Ovary (tissue), 9 donors: ENCODE data around the gene ACY1. TPM values are rescaled to one million over a fixed set of nuclear protein-coding genes. Genes with fewer than 3 reads are reported as not detected.

ENCODE experiments used
- DNase-seq, 5 donors: peaks; one replicate each; pipeline ENCODE4 v3.0.0-alpha.2; 2019 to 2020
- H3K27ac ChIP-seq, 2 donors: fragments of 200-600 bp; one replicate each; pipeline versions ENCODE4 v1.5.1 to v1.8.0; 2019 to 2022
- H3K27me3 ChIP-seq: fragments of 200-600 bp; one replicate; pipeline ENCODE4 v1.8.0; 2022
- H3K36me3 ChIP-seq: fragments of 200-600 bp; sonication (generic); one replicate; pipeline ENCODE4 v1.5.1; 2019
- H3K4me1 ChIP-seq: one replicate; pipeline ENCODE4 v1.8.1; 2013; ENCODE audit warnings: mild to moderate bottlenecking, moderate library complexity; ENCODE audit not compliant: insufficient read depth
- H3K4me3 ChIP-seq: fragments of 200-600 bp; sonication (generic); one replicate; pipeline ENCODE4 v1.5.1; 2017
- H3K9me3 ChIP-seq, 2 donors: fragments of 200-600 bp in 1 of 2; sonication (generic) in 1 of 2; one replicate each; pipeline versions ENCODE4 v1.5.1 to v1.8.1; 2013 to 2019; ENCODE audit warnings: mild to moderate bottlenecking in 1 of 2, moderate library complexity in 1 of 2
- CTCF ChIP-seq, 3 donors: fragments of 450-650 bp in 2 of 3; fragments of 200-600 bp in 1 of 3; IDR thresholded peaks; one replicate each; pipeline versions ENCODE4 v1.5.1 to v1.8.0; 2016 to 2022; ENCODE audit warnings: antibody characterized with exemption in 3 of 3, mild to moderate bottlenecking in 1 of 3
- EP300 ChIP-seq: sonication (generic); formaldehyde crosslinking; IDR thresholded peaks from one replicate; pipeline ENCODE4 v1.6.1; 2017; ENCODE audit warnings: antibody characterized with exemption
- POLR2A ChIP-seq: fragments of 450-650 bp; IDR thresholded peaks from one replicate; pipeline ENCODE4 v1.6.1; 2017; ENCODE audit warnings: antibody characterized with exemption, mild to moderate bottlenecking, moderate library complexity
- WGBS, 3 donors: extraction: QIAGEN DNeasy Blood & Tissue Kit in 1 of 3; methylation state at CpG; one replicate each; pipeline versions ENCODE4 v1.1.5 to v1.1.7; 2013 to 2017; 5-methylcytosine and 5-hydroxymethylcytosine counted together
- intact Hi-C, 4 donors: fragments of 100-400 bp; cut with DNase I; formaldehyde crosslinking; loops; one replicate each; pipeline versions ENCODE4 v1.11.0 to v1.15.1; 2022 to 2023
- polyA plus RNA-seq, 2 donors: library from polyadenylated mRNA; stranded (reverse); fragments of 200-250 nt in 1 of 2; fragments of 350-450 nt in 1 of 2; fragmentation: Illumina TruSeq in 1 of 2; extraction: RNeasy Lipid Tissue Mini Kit (QIAGEN cat#74804) in 1 of 2; gene quantifications; one replicate each; pipeline ENCODE4 v1.2.3, GENCODE V29; 2013 to 2014
- total RNA-seq, 7 donors: library from RNA; depleted of rRNA in 2 of 7; stranded (reverse); fragments of >200 nt in 2 of 7; fragmentation: NEBNext Ultra II Directional in 3 of 7; extraction: Animal tissue kit (Norgen Biotek cat#: 25700) in 3 of 7; gene quantifications; one replicate each; pipeline versions ENCODE4 v1.1.0 to v1.2.4, GENCODE V29; 2016 to 2023
- donor health status: DM: no; HTN: no; CAD: no; lungs with moderate emphysema.
- donor health status: DM: no; HTN: no; CAD: no.
- donor health status: Bipolar disorder and iron deficiency.
- donor health status: DM: yes; HTN: yes; CAD: no.
- donor health status: DM: no; HTN: no; CAD: no.
- donor health status: DM: yes; HTN: yes; CAD: no.

The ACY1 gene
- total and polyA plus RNA-seq, 9 donors: 8.4 to 27.4 (median 14.7) TPM

- H3K36me3 ChIP-seq: no peaks in the 10 kb centered on the region
- H3K27me3 ChIP-seq: no peaks in the 10 kb centered on the region
- 55 to 69% (median 55%) methylated on average over 2 of the region's 2 CpGs for WGBS, 3 donors
- intact Hi-C loops: no loop called here
- no peak overlapping the region for H3K4me3 ChIP-seq
- no peak overlapping the region for H3K27ac ChIP-seq
- H3K9me3 ChIP-seq: no peaks in the 10 kb centered on the region
- peaks cover 6% of the 10 kb centered on the region for H3K4me1 ChIP-seq
- TF ChIP-seq POLR2A (no peak), CTCF (IDR thresholded peaks at IDR 0.05) (no peak)
- no peak for DNase-seq
Measured at GRCh38 chr3:51994530-51994929, 11.2 kb downstream of the ACY1 start.

GRCh38 chr3:51995346-51996163 lies 12.2 kb downstream of the ACY1 start, which contains the start of gene RPL29:
Gene RPL29 (minus strand): TSS chr3:51995895. CDS start chr3:51995461, 434 bp downstream.
- H3K4me3 ChIP-seq: peak within 1 kb of the TSS; percentile 60
- H3K4me1 ChIP-seq: peaks cover 6% of the 10 kb centered on the region
- intact Hi-C loops: loop anchor here in 2 of 4 donors (2.0 kb wide), 2 partner anchors 61 to 149 kb away; partner anchors contain the start of gene DUSP7 (in 1 of the 2)
- WGBS, 3 donors: 0% methylated on average over 38 to 40 of the region's 40 CpGs
- no peaks in the 10 kb centered on the region for H3K36me3 ChIP-seq
- no peaks in the 10 kb centered on the region for H3K9me3 ChIP-seq
- DNase-seq: peak; percentile 88 to 94 (median 94)
- H3K27ac ChIP-seq: peak within 1 kb of the TSS; percentile 71 to 74
- H3K27me3 ChIP-seq: no peaks in the 10 kb centered on the region
- TF ChIP-seq POLR2A (peak; percentile 76), EP300 (no peak), CTCF (IDR thresholded peaks at IDR 0.05) (peak; percentile 20 to 42 (median 29))

- H3K9me3 ChIP-seq: no peaks in the 10 kb centered on the region
- 56 to 64% (median 59%) methylated on average over 2 of the region's 2 CpGs for WGBS, 3 donors
- no peak overlapping the region for H3K27ac ChIP-seq
- TF ChIP-seq POLR2A (no peak), EP300 (no peak), CTCF (IDR thresholded peaks at IDR 0.05) (no peak)
- peaks cover 6% of the 10 kb centered on the region for H3K4me1 ChIP-seq
- DNase-seq: no peak
- no peak overlapping the region for H3K4me3 ChIP-seq
- no peaks in the 10 kb centered on the region for H3K27me3 ChIP-seq
- intact Hi-C loops: loop anchor here in 2 of 4 donors (2.0 kb wide), 2 partner anchors 60 to 148 kb away; partner anchors contain the start of gene DUSP7 (in 1 of the 2)
- no peaks in the 10 kb centered on the region for H3K36me3 ChIP-seq
Measured at GRCh38 chr3:51997172-51997571, 13.8 kb downstream of the ACY1 start.

GRCh38 chr3:51997935-51998596 lies 14.7 kb downstream of the ACY1 start:
- intact Hi-C loops: loop anchor here in 2 of 4 donors (2.0 kb wide), 2 partner anchors 59 to 147 kb away; partner anchors contain the start of gene DUSP7 (in 1 of the 2)
- no peaks in the 10 kb centered on the region for H3K27me3 ChIP-seq
- WGBS, 3 donors: 42 to 44% (median 42%) methylated on average over 7 of the region's 7 CpGs

More at GRCh38 chr3:51997935-51998596, 14.7 kb downstream of the ACY1 start:
- H3K4me1 ChIP-seq: peaks cover 6% of the 10 kb centered on the region
- no peak overlapping the region for H3K27ac ChIP-seq
- no peak overlapping the region for H3K4me3 ChIP-seq
- H3K36me3 ChIP-seq: no peaks in the 10 kb centered on the region
- DNase-seq: no peak
- TF ChIP-seq EP300 (no peak), CTCF (IDR thresholded peaks at IDR 0.05) (no peak), POLR2A (no peak)
- H3K9me3 ChIP-seq: no peaks in the 10 kb centered on the region
